GM19468 (cell line): ENCODE results near the gene FAM81B.
"Not testable (repeated sequence)": the region's sequence is repeated elsewhere in the genome, so short reads cannot be mapped to it uniquely, and the experiment has no call there.

Experiments
- ATAC-seq: cut with Tn5 transposase; IDR thresholded peaks from one replicate; pipeline ENCODE4 v1.9.1; 2021; ENCODE audit warnings: mild to moderate bottlenecking, moderate library complexity, moderate number of reproducible peaks; ENCODE audit not compliant: unreplicated experiment; ENCODE audit errors: extremely low read depth

The FAM81B gene, protein sequence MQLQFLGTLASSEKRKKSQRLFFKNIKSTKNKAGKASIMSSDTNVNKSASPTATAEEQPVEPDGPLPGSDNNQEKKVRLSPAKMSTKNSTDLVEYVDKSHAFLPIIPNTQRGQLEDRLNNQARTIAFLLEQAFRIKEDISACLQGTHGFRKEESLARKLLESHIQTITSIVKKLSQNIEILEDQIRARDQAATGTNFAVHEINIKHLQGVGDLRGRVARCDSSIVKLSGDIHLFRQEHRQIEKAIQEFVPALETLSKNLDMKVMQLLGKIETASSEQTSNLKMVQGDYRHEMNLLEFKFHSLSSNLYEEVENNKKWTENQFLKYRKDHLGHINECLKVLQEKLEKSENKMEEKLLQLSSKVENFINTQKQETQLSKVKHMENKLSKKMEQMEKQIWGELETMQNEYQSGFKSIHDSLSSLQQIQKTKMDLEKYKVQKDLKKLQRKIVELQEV

DNA sequence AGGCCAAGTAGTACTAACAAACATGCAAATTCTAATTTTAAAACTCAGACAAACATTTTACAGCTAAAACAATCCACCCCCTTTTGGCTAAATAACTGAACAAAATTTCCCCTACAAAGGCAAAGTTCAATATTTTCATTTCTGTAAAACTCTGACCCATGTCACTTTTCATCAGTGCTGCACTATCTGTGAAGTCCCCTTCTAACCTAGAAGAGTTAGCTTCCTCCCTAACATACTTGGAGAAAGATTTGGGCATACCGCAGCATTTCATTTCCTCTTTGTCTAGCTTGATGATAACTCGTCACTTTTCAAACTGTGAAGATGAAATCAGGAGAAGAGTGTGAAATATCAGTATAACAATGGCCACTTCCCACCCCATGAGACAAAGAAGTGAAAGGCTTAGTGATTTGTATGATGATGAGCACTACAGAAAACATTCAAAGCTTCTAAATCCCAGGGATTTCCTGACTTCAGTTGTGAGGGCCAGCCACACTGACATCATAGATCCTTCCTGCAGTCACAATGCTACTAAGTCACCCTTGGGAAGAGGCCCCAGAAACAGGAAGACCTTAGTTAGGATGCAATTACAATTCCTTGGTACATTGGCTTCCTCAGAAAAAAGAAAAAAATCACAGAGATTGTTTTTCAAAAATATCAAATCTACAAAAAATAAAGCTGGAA lies at the start of gene FAM81B:
Gene FAM81B (plus strand): TSS at position 555 of the 681 bp plus-strand sequence. CDS start 24 bp downstream, at position 579.
- ATAC-seq = no peak

DNA sequence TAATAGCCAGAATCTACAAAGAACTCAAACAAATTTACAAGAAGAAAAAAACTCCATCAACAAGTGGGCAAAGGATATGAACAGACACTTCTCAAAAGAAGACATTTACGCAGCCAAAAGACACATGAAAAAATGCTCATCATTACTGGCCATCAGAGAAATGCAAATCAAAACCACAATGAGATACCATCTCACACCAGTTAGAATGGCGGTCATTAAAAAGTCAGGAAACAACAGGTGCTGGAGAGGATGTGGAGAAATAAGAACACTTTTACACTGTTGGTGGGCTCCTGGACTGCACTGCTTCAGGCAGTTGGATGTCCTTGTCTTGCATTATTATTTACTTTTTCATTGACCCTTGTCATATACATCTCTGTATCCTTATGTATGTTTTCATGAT lies 49.7 kb upstream of the FAM81B start:
- not testable (repeated sequence) for ATAC-seq

DNA sequence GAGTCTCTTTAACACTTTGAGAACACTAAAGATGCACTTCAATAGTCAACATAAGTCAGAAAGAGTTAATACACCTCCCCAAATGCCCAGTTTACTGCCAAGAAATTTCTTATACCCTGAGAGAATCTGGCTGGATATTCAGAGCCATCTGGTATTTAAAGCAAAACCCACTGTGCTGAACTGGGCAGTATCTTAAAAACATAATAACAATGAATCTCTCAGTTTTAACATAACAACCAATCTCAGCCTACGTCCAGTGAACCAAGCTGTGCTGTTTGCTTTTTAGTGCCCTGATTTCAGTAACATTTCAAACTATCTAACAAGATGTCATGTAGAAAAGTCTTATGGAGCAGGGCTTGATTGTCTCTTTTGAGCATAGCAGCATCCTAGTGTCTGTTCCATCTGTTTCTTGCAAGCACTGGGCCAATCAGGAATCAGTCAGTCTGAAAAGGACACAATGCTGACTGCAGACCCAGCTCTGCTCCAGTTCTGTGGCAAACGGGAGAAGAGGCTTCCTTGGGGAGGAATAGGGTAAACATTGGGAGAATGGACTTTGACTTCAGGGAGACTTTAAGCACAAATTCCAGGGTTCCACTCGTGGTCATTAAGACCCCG lies 43.6 kb upstream of the FAM81B start:
- ATAC-seq = no peak

DNA sequence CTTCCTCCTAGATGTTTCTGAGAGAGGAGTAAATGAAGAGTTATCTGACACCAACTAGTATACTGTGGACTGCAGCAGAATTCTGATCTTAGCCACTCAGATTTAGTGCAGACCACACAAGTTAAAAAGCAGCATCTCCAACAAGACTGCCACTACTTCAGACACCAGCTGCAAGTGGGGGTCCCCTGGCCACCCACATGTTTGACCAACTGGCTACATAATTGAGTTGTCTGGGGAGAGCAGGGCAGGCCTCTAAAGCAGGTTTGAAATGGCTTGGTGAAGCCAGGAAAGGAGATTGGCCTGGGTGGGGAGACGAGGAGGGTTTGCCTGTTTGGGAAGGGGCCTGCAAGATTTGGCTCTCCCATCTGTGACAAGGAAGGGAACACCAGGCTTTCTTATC lies 40.5 kb upstream of the FAM81B start:
- no peak for ATAC-seq

DNA sequence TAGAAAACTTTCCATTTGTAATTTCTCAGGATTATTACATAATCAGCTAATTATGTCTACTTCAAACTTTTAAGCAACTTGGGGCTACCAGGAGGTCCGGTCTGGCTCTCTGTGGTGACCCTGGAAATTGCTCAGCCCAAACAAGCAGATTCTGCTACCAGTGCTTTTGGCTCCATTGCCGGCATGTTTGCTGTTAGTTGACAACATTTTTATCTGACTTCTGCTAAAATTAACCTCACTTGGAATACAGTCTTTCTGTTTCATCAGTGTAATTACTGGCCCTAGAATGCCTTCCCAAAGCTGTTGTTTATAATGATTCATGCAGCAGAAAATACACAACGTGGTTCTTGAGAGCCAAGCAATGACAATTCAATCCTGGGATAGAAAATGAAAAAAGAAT lies 38.5 kb upstream of the FAM81B start:
- no peak for ATAC-seq

DNA sequence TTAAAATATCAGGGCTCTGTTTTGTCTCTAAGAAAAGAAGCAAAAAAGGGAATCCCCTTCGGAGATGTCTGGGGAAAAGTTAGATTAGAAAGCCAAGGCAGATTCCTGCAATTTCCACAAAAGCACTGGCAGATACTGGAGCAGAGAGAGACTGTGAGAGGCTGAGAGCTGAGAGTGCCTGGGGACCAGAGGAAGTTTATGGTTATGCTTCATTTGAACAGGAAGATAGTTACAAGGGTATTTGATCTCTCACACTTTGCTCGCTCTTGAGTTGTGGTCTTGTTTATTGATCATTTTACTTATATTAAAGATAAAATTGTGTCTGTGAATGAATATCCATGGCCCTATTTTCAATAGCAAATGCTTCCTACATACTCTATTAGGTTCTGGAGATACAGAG lies 32.8 kb upstream of the FAM81B start:
- no peak for ATAC-seq

DNA sequence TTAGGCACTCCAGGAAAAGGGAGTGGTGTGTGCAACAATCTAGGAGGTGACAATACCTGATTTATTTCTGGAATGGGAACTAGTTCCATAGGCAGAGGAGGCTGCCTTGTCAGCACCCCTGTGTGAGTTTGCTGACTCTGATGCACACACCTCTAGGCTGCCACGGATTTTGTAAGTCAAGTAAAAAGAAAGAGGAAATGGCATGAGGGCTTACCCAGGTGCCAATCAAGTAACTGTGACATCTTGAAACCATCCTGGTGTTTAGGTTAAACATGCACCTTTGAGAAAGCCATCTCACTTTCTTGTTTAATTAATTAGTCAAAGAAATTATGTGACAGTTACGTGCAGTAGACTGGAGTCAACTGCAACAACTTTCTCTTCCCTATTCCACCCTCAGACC lies 32.3 kb upstream of the FAM81B start:
- ATAC-seq = no peak

DNA sequence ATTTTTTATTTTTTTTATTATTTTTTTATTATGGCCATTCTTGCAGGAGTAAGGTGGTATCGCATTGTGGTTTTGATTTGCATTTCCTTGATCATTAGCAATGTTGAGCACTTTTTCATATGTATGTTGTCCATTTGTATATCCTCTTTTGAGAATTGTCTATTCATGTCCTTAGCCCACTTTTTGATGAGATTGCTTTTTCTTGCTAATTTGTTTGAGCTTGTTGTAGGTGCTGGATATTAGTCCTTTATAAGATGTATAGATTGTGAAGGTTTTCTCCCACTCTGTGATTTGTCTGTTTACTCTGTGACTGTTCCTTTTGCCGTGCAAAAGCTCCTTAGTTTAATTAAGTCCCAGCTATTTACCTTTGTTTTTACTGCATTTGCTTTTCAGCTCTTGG lies 30.5 kb upstream of the FAM81B start:
- not testable (repeated sequence) for ATAC-seq

DNA sequence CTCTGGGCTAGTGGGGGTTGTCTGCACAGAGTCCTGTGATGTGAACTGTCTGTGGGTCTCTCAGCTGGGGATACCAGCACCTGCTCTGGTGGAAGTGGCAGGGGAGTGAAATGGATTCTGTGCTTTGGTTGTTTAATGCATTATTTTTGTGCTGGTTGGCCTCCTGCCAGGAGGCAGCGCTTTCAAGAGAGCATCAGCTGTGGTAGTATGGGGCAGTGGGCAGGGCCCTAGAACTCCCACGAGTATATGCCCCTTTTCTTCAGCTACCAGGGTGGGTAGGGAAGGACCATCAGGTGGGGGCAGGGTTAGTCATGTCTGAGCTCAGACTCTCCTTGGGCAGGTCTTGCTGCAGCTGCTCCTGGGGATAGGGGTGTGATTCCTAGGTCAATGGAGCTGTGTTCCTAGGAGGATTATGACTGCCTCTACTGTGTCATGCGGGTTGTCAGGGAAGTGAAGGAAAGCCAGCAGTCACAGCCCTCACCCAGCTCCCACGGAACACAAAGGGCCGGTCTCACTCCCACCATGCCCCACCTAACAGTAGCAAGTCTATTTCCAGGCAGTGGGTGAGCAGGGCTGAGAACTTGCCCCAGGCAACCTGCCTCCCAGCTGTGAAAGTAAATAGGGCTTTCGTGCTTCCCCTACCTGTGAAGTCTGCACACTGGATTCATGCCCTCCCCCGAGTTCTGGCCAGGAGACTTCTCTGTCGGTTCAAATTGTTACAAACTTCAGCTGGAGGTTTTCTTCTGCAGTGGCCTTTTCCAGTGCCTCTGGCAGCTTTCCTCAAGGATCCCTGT lies 25.7 kb upstream of the FAM81B start:
- no peak for ATAC-seq

DNA sequence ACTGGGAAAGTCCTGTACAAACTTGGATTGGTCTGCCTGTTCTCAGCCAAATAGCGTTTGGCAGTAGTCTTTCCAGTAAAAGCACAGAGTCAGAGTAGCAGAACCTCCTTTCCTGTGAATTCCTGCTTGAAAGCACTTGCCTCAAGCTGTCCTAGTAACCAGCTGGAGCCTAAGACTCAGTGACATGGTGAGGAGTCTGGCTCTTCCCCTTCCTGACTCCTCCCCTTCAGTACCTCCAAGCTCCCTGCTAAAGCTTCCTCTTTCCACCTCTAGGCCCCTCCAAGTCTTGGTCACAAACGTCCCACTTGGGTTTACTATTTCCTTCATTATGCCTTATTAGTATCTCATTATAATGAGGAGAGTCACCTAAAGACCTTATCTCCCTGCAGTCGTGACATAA lies 21.4 kb upstream of the FAM81B start:
- ATAC-seq = no peak

DNA sequence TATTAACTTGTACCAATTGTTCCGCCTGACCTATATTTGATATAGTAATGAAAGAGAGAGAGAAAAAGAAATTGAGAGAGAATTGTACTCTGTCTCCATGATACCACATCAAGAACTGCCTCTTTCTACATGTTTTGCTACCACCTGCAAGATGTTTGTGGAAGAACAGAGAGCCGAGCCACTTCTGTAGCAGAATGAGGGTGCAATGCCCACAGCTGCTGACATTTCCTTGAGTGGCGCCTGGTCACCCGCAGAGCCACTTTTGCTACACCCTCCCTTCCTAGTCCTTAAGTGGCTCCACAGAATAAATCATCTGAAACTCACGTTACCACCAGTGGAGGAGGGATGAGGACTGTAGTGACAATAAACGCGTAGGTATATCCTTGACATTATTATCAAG lies 17.1 kb upstream of the FAM81B start:
- ATAC-seq = no peak

DNA sequence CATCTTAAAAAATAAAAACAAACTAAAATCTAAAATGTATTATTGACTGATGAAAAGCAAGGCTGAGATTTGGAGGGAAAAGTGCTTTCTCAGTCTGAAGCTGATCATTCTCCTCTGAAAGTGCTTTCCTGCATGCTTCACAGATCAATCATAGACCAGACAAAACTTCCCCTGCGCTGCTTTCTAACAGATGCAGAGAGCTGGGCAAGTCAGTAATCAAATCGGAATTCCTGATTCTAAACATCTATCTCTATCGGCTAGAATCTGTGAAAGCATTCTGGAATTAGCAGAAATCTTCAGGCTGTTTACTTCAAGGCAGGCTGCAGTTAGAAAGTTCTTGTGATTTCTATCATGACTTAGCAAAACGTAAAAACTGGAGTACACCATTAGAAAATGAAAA lies 15.6 kb upstream of the FAM81B start:
- ATAC-seq = no peak

DNA sequence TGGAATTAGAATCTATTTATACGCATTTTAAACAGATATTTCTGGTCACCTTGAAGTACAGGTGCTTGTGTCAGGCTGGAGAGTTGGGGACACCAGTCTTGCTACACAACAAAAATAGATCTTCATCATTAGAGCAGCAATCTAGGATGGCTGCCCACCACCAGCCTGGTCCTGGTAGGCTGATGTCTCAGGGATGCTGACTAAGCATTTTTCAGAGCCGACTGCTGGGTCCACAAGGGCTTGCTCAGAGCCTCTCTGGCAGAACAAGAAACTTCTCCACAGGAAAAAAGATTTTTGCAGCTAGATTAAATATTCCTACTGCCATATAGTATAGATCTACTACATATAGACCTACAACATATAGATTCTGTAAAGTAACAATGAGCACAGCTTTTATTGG lies 12.0 kb upstream of the FAM81B start:
- ATAC-seq = no peak

DNA sequence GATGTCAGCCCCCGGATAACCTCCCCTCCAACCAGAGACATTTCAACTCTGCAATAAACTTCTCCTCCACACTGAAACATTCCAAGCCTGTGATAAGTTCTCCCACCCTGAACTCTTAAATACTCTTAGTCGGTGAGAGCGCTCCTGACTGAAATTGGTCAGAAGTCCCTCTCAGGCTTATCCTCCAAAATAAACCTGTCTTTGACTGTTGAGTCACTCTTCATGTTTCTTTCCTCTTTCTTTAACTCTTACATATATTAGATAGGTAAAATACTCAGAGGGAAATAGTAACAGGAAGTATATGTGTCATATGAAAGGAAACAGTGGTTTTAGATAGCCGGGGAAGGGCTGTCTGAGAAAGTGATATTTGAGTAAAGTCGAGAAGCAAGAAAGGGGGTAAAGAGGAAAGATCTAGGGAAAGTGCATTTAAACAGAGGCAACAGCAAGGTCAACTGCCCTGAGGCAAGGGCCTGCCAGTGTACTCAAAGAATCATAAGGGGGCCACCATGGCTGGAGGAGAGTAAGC lies 11.0 kb upstream of the FAM81B start:
- ATAC-seq = no peak

DNA sequence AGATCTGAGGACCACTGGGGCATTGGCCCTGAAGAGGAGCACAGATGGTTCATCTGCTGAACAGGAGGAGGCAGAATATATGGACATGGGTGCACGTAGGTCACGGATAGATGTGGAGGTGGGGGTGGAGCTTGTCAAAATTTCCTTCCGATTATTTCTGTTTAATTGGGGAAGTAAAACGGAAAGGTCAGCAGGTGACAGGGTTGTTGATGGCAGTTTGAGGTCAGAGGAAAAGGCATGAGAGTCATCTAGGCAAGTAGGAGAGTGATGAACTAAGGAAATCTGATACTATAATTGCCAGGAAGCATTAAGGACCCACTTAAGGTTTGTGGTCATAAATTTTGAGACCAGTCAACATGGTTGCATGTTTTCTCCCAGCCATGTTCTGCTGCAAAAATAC lies 8.4 kb upstream of the FAM81B start:
- ATAC-seq = no peak

DNA sequence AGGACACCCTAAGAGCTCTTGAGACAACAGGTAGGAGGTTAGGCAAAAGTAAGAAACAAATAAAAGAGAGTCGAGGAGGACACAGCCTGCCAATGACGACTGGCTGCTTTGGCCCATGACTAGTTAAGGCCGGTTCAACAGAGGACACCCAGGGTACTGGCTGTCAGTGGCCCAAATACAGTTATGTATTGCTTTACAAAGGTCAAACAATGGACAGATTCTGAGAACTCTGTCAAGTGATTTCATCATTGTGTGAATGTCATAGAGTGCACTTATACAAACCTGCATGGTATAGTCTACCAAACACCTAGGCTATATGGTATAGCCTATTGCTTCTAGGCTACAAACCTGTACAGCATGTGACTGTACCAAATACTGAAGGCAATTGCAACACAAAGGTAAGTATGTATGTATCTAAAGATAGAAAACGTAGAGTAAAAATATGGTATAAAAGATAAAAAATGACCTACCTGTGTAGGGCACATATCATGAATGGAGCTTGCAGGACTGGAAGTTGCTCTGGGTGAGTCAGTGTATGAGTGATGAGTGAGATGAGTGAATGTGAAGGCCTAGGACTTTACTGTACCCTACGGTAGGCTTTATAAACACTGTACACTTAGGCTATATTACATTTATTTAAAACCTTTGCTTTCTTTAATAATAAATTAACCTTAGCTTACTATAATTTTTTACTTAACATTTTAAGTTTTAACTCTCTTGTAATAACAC lies 6.5 kb upstream of the FAM81B start:
- no peak for ATAC-seq

DNA sequence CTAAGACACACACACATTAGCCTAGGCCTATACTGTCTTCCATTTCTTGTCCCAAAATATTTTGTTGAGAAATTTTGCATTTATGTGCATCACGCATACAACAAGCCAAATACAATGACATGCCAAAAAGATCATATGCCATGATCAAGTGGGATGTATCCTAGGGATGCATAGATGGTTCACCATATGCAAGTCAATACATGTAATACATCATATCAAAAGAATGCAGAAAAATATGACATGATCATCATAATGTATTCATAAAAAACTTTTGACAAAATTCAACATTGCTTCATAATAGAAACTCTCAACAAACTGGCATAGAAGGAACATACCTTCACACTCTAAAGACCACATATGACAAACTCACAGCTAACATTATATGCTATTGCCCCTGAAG lies 5.8 kb upstream of the FAM81B start:
- ATAC-seq = no peak

DNA sequence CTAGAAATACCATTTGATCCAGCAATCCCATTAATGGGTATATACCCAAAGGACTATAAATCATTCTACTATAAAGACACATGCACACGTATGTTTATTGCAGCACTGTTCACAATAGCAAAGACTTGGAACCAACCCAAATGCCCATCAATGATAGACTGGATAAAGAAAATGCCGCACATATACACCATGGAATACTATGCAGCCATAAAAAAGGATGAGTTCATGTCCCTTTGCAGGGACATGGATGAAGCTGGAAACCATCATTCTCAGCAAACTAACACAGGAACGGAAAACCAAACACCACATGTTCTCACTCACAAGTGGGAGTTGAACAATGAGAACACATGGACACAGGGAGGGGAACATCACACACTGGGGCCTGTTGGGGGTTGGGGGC lies 799 bp downstream of the FAM81B start:
- not testable (repeated sequence) for ATAC-seq

DNA sequence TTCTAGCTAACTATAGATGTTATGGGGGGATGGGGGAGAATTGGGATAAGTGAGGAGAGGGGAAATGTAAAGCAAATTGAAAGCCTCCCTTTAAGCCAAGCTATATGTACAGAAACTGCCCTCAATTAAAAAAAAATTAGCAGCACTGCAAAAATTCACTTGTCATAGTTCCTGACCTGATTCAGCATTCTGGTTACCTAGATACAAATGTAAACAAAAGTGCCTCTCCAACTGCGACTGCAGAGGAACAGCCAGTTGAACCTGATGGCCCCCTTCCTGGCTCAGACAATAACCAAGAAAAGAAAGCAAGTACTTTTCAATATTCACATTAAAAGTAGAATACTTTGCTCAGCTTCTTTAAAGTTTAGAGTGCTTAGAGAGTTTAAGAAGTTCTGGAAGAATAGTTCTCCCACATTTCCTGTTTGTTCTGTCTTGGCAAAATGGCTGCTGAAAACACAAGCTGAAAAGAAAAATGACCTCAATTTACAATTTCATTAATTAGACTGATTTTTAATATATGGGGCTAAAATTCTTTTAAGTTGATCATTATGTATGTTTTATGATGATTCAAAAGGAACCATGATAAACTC lies 1.5 kb downstream of the FAM81B start:
- no peak for ATAC-seq
